Lower leg skin (tissue), 3 donors: ENCODE measurements around the gene RFX2.

ENCODE experiments used
- POLR2A ChIP-seq, 2 donors: fragments of 450-650 bp; IDR thresholded peaks; one replicate each; pipeline ENCODE4 v1.6.1; 2016 to 2017; ENCODE audit warnings: antibody characterized with exemption in 2 of 2, mild to moderate bottlenecking in 1 of 2, moderate library complexity in 1 of 2
- TF ChIP-seq, protein P1 (sequence below), 3 donors: fragments of 450-650 bp; IDR thresholded peaks; one replicate each; pipeline ENCODE4 v1.5.1; 2016; ENCODE audit warnings: antibody characterized with exemption in 3 of 3, mild to moderate bottlenecking in 3 of 3, moderate library complexity in 2 of 3

- TF ChIP-seq POLR2A (IDR thresholded peaks at IDR 0.05) = no peak
- TF ChIP-seq, protein P1, sequence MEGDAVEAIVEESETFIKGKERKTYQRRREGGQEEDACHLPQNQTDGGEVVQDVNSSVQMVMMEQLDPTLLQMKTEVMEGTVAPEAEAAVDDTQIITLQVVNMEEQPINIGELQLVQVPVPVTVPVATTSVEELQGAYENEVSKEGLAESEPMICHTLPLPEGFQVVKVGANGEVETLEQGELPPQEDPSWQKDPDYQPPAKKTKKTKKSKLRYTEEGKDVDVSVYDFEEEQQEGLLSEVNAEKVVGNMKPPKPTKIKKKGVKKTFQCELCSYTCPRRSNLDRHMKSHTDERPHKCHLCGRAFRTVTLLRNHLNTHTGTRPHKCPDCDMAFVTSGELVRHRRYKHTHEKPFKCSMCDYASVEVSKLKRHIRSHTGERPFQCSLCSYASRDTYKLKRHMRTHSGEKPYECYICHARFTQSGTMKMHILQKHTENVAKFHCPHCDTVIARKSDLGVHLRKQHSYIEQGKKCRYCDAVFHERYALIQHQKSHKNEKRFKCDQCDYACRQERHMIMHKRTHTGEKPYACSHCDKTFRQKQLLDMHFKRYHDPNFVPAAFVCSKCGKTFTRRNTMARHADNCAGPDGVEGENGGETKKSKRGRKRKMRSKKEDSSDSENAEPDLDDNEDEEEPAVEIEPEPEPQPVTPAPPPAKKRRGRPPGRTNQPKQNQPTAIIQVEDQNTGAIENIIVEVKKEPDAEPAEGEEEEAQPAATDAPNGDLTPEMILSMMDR (IDR thresholded peaks at IDR 0.05) = no peak
Observed at GRCh38 chr19:6064336-6065073, 45.8 kb downstream of the RFX2 start.
